IMR-90 (cell line): ENCODE data around the gene AKAP7. TPM values are rescaled to one million over a fixed set of nuclear protein-coding genes. Genes with fewer than 3 reads are reported as not detected.

Experiments
- ATAC-seq: fragments of 200-7000 bp; cut with Tn5 transposase; 2 replicates; pipeline ENCODE4 v1.9.1; 2020; ENCODE audit warnings: low read depth, mild to moderate bottlenecking, moderate library complexity
- BruUV-seq: library from RNA; stranded (reverse); fragments of 400-500 nt; replicated peaks from 2 replicates; lab custom pipeline; 2021; lab: Mats Ljungman, UMichigan
- CTCF ChIA-PET: fragments of 300-600 bp; formaldehyde crosslinking; extraction: SDS; loops from one replicate; lab custom pipeline; 2021; ENCODE audit warnings: antibody characterized with exemption; lab: Yijun Ruan, JAX
- POLR2A ChIA-PET: fragments of 300-600 bp; sonication (Branson Sonifier 250); formaldehyde crosslinking; loops from one replicate; lab custom pipeline; 2022; ENCODE audit warnings: antibody characterized with exemption; ENCODE audit not compliant: unreplicated experiment; lab: Charles Lee
- DNase-seq: peaks from one replicate; pipeline ENCODE4 v3.0.0; 2013
- H2AFZ ChIP-seq: replicated peaks from 2 replicates; pipeline ENCODE3; 2013; ENCODE audit warnings: low read length, mild to moderate bottlenecking; ENCODE audit not compliant: poor library complexity
- H2AK5ac ChIP-seq: 2 replicates; pipeline ENCODE4 v1.6.1; 2013; ENCODE audit warnings: low read depth, low read length, inconsistent platforms
- H2AK9ac ChIP-seq: replicated peaks from 2 replicates; pipeline ENCODE3; 2013; ENCODE audit warnings: mild to moderate bottlenecking, low read depth, low read length, moderate library complexity; ENCODE audit not compliant: poor library complexity
- H2BK120ac ChIP-seq: 2 replicates; pipeline ENCODE4 v1.6.1; 2013; ENCODE audit warnings: low read depth, low read length, inconsistent platforms
- H2BK15ac ChIP-seq: 3 replicates; pipeline ENCODE4 v1.6.1; 2013; ENCODE audit warnings: low read depth, low read length, inconsistent platforms
- H2BK20ac ChIP-seq: 2 replicates; pipeline ENCODE4 v1.6.1; 2013; ENCODE audit warnings: low read depth, mild to moderate bottlenecking, inconsistent platforms, low read length, moderate library complexity
- H2BK5ac ChIP-seq: 2 replicates; pipeline ENCODE4 v1.6.1; 2013; ENCODE audit warnings: mild to moderate bottlenecking, low read depth, low read length, inconsistent platforms; ENCODE audit not compliant: poor library complexity, severe bottlenecking
- H3K14ac ChIP-seq: replicated peaks from 2 replicates; pipeline ENCODE4 v1.6.1; 2013; ENCODE audit warnings: low read depth, low read length, inconsistent platforms
- H3K18ac ChIP-seq: 2 replicates; pipeline ENCODE4 v1.6.1; 2013; ENCODE audit warnings: low read depth, low read length, control low read depth
- H3K23ac ChIP-seq: 2 replicates; pipeline ENCODE4 v1.6.1; 2013; ENCODE audit warnings: low read depth, low read length, inconsistent platforms
- H3K27ac ChIP-seq: 2 replicates; pipeline ENCODE4 v1.5.1; 2013; ENCODE audit warnings: mild to moderate bottlenecking, control low read depth, low read length; ENCODE audit not compliant: insufficient read depth
- H3K27me3 ChIP-seq: 2 replicates; pipeline ENCODE4 v1.6.1; 2013; ENCODE audit warnings: low read length; ENCODE audit not compliant: control insufficient read depth, insufficient read depth
- H3K36me3 ChIP-seq: 2 replicates; pipeline ENCODE4 v1.6.1; 2013; ENCODE audit warnings: low read length, mixed read lengths; ENCODE audit not compliant: control insufficient read depth, insufficient read depth
- H3K4ac ChIP-seq: 2 replicates; pipeline ENCODE4 v1.6.1; 2013; ENCODE audit warnings: low read depth, low read length, inconsistent platforms
- H3K4me1 ChIP-seq: 2 replicates; pipeline ENCODE4 v1.6.1; 2013; ENCODE audit warnings: low read length, mixed read lengths; ENCODE audit not compliant: control insufficient read depth, insufficient read depth
- H3K4me2 ChIP-seq: 2 replicates; pipeline ENCODE4 v1.6.1; 2013; ENCODE audit warnings: low read depth, mild to moderate bottlenecking, control low read depth, low read length, moderate library complexity
- H3K4me3 ChIP-seq: 2 replicates; pipeline ENCODE4 v1.5.1; 2013; ENCODE audit warnings: low read depth, mild to moderate bottlenecking, control low read depth, low read length, moderate library complexity; ENCODE audit not compliant: insufficient read depth
- H3K56ac ChIP-seq: 2 replicates; pipeline ENCODE4 v1.6.1; 2013; ENCODE audit warnings: low read length, inconsistent platforms; ENCODE audit not compliant: insufficient read depth; ENCODE audit errors: extremely low read depth
- H3K79me1 ChIP-seq, 2 experiments: 2 replicates each; pipeline ENCODE4 v1.6.1; 2013; ENCODE audit warnings: low read length in 2 of 2, inconsistent platforms in 1 of 2, low read depth in 1 of 2
- H3K9ac ChIP-seq: 2 replicates; pipeline ENCODE4 v1.6.1; 2013; ENCODE audit warnings: low read depth, low read length, control low read depth
- H3K9me1 ChIP-seq: 2 replicates; pipeline ENCODE4 v1.6.1; 2013; ENCODE audit warnings: low read length, inconsistent platforms; ENCODE audit not compliant: insufficient read depth
- H3K9me3 ChIP-seq: 2 replicates; pipeline ENCODE4 v1.6.1; 2013; ENCODE audit warnings: low read length; ENCODE audit not compliant: control insufficient read depth, insufficient read depth
- H4K20me1 ChIP-seq: 2 replicates; pipeline ENCODE4 v1.6.1; 2013; ENCODE audit warnings: low read length, inconsistent platforms; ENCODE audit not compliant: insufficient read depth
- H4K5ac ChIP-seq: 2 replicates; pipeline ENCODE4 v1.6.1; 2013; ENCODE audit warnings: mild to moderate bottlenecking, low read depth, low read length, control low read depth
- H4K8ac ChIP-seq, 2 experiments: 2 replicates each; pipeline ENCODE4 v1.6.1; 2013; ENCODE audit warnings: low read depth in 2 of 2, low read length in 2 of 2, control low read depth in 1 of 2, inconsistent platforms in 1 of 2
- H4K91ac ChIP-seq: 2 replicates; pipeline ENCODE4 v1.6.1; 2013; ENCODE audit warnings: low read depth, low read length, inconsistent platforms; ENCODE audit not compliant: insufficient read depth
- BHLHE40 ChIP-seq: fragments of 150-350 bp; IDR thresholded peaks from 2 replicates; pipeline ENCODE4 v1.6.1; 2016; ENCODE audit warnings: mild to moderate bottlenecking, low read depth, low read length
- RAD21 ChIP-seq: IDR thresholded peaks from 2 replicates; pipeline ENCODE4 v1.6.1; 2012; ENCODE audit warnings: low read length, improper control_type of control experiment
- RCOR1 ChIP-seq: IDR thresholded peaks from 2 replicates; pipeline ENCODE4 v1.6.1; 2012; ENCODE audit warnings: mild to moderate bottlenecking, low read length, improper control_type of control experiment; ENCODE audit not compliant: insufficient replicate concordance
- WGBS, 2 experiments: methylation state at CpG; one replicate each; pipeline versions ENCODE4 v1.1.5 to v1.1.7; 2013; ENCODE audit warnings: missing lambda C conversion rate in 2 of 2; ENCODE audit not compliant: insufficient read length in 1 of 2; ENCODE audit errors: extremely low coverage in 2 of 2; 5-methylcytosine and 5-hydroxymethylcytosine counted together
- dilution Hi-C: fragments of 300-500 bp; cut with HindIII; formaldehyde crosslinking; loops from one replicate; pipeline ENCODE4 v1.14.3; 2018; ENCODE audit warnings: low sequenced_read_pairs; ENCODE audit not compliant: unreplicated experiment
- in situ Hi-C: fragments of 300-500 bp; cut with MboI; formaldehyde crosslinking; loops from 3 replicates; pipeline ENCODE4 v1.14.3; 2019; ENCODE audit warnings: low sequenced_read_pairs, inconsistent platforms, mixed read lengths
- intact Hi-C: fragments of 100-400 bp; cut with micrococcal nuclease; formaldehyde crosslinking; loops from 2 replicates; pipeline ENCODE4 v1.10.0; 2022
- polyA plus RNA-seq, 3 experiments: library from polyadenylated mRNA; depleted of rRNA; stranded (reverse); fragments of >200 nt; gene quantifications; 2 replicates each; pipeline ENCODE4 v1.2.3, GENCODE V29; 2012; ENCODE audit warnings: low replicate concordance in 1 of 3
- total RNA-seq: library from RNA; depleted of rRNA; stranded (reverse); fragments of >200 nt; gene quantifications from 2 replicates; pipeline ENCODE4 v1.2.3, GENCODE V29; 2012

The AKAP7 gene
- total and polyA plus RNA-seq, 2 of the 4 experiments (the other 2 are of a cell fraction): 0.54 to 1.1 TPM

DNA sequence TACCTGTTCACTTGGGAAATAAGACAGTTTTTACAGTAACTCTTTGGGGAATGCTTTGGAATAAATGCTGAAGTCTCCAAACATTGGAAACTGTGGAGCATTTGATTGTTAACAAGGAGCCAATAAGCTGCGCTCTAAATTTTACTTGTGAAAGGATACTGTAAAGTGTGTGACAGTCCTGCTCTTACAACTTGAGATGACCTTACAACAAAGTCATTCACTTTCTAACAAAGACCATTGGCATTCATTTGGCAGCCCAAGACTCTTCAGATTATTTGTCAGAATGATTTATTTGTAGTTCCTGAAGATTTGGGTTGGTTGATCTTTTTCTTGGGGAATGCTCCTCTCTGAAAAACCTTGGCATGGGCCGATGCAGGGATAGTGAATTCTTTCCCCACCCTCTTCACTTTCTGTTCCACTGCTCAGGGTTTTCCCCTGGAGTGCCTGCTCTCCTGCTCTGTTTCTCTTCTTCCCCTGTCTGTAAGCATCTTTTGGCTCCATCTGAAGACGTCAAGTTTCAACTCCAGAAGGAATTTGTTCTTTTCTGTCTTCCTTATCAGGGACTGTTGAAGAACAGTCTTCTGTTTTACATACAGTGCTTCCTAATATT is 116.4 kb downstream of the AKAP7 start:
- no peak overlapping the region for H3K9ac ChIP-seq
- H3K36me3 ChIP-seq: no peaks in the 10 kb centered on the region
- ATAC-seq: no peak
- intact Hi-C loops (loop anchor here (10.0 kb wide), 1 partner anchor 367 kb away; no protein-coding TSS in a partner anchor), in situ Hi-C loops (no loop called here), dilution Hi-C loops (no loop called here)
- H3K18ac ChIP-seq: no peak overlapping the region
- no peak overlapping the region for H4K5ac ChIP-seq
- no CpG with 5 or more reads among the region's 3 CpGs for WGBS, 2 experiments
- no peak overlapping the region for H3K56ac ChIP-seq
- no peak overlapping the region for H2BK120ac ChIP-seq
- no peak overlapping the region for H3K14ac ChIP-seq
- no peaks in the 10 kb centered on the region for H3K79me1 ChIP-seq
- no peak overlapping the region for H2BK5ac ChIP-seq
- no TSS peak for BruUV-seq
- H3K27me3 ChIP-seq: no peaks in the 10 kb centered on the region
- no peak overlapping the region for H3K4me3 ChIP-seq
- H4K91ac ChIP-seq: no peak overlapping the region
- H2AK9ac ChIP-seq: no peak overlapping the region
- POLR2A ChIA-PET: no interaction called here
- CTCF ChIA-PET: no interaction called here
- H3K9me3 ChIP-seq: no peaks in the 10 kb centered on the region
- TF ChIP-seq RAD21 (no peak), RCOR1 (no peak), BHLHE40 (no peak)
- H3K27ac ChIP-seq: no peak overlapping the region
- no peak overlapping the region for H4K8ac ChIP-seq
- no peak overlapping the region for H3K4me2 ChIP-seq
- no peak overlapping the region for H2AK5ac ChIP-seq
- H3K9me1 ChIP-seq: no peaks in the 10 kb centered on the region
- no peak for DNase-seq
- H2BK20ac ChIP-seq: no peak overlapping the region
- no peaks in the 10 kb centered on the region for H4K20me1 ChIP-seq
- H3K4me1 ChIP-seq: no peaks in the 10 kb centered on the region
- H2BK15ac ChIP-seq: no peak overlapping the region
- H3K23ac ChIP-seq: no peak overlapping the region
- H2AFZ ChIP-seq: no peak overlapping the region
- no peak overlapping the region for H3K4ac ChIP-seq
